DMS79 (cell line): ENCODE data around the gene C5orf52.
A peak's percentile ranks its signal among the peaks of the same experiment; 100 is the strongest.
"Not testable (repeated sequence)": the region's sequence is repeated elsewhere in the genome, so short reads cannot be mapped to it uniquely, and the experiment has no call there.

ENCODE experiments used
- DNase-seq: peaks from one replicate; lab custom pipeline; 2025; lab: John Stamatoyannopoulos, UW

C5orf52 gene

GRCh38 chr5:157677931-157678330 is 6.6 kb downstream of the C5orf52 start:
- DNase-seq, result no peak

- DNase-seq, result no peak
Measured at GRCh38 chr5:157679801-157680200, 8.5 kb downstream of the C5orf52 start.

- DNase-seq, result no peak
Measured at GRCh38 chr5:157680239-157680638, 8.9 kb downstream of the C5orf52 start.

- DNase-seq, result no peak
Measured at GRCh38 chr5:157681048-157681447, 9.7 kb downstream of the C5orf52 start.

GRCh38 chr5:157682257-157682656 is 10.9 kb downstream of the C5orf52 start:
- no peak for DNase-seq

- DNase-seq, result not testable (repeated sequence)
Measured at GRCh38 chr5:157686276-157687197, 15.2 kb downstream of the C5orf52 start.

GRCh38 chr5:157687198-157687554 is 15.8 kb downstream of the C5orf52 start:
- no peak for DNase-seq

- DNase-seq, result no peak
Measured at GRCh38 chr5:157689942-157690689, 18.8 kb downstream of the C5orf52 start.

GRCh38 chr5:157690690-157691433 is 19.5 kb downstream of the C5orf52 start:
- no peak for DNase-seq

GRCh38 chr5:157693816-157694215 is 22.5 kb downstream of the C5orf52 start:
- not testable (repeated sequence) for DNase-seq

- DNase-seq, result not testable (repeated sequence)
Measured at GRCh38 chr5:157696154-157696553, 24.8 kb downstream of the C5orf52 start.

- not testable (repeated sequence) for DNase-seq
Measured at GRCh38 chr5:157698674-157699073, 27.3 kb downstream of the C5orf52 start.

- no peak for DNase-seq
Measured at GRCh38 chr5:157703736-157704135, 32.4 kb downstream of the C5orf52 start.

- DNase-seq, result no peak
Measured at GRCh38 chr5:157708866-157709265, 37.5 kb downstream of the C5orf52 start.

- DNase-seq, result no peak
Measured at GRCh38 chr5:157709346-157709745, 38.0 kb downstream of the C5orf52 start.

- no peak for DNase-seq
Measured at GRCh38 chr5:157710431-157710830, 39.1 kb downstream of the C5orf52 start.

- no peak for DNase-seq
Measured at GRCh38 chr5:157710882-157711281, 39.5 kb downstream of the C5orf52 start.

GRCh38 chr5:157713830-157714595 is 42.7 kb downstream of the C5orf52 start:
- DNase-seq, result no peak

GRCh38 chr5:157714596-157714864 is 43.2 kb downstream of the C5orf52 start:
- DNase-seq, result no peak

GRCh38 chr5:157718519-157718918 is 47.2 kb downstream of the C5orf52 start:
- peak; percentile 0 for DNase-seq

GRCh38 chr5:157719245-157719644 is 47.9 kb downstream of the C5orf52 start:
- DNase-seq, result no peak

- no peak for DNase-seq
Measured at GRCh38 chr5:157721159-157721558, 49.8 kb downstream of the C5orf52 start.
